Muscle layer of duodenum (tissue), 2 donors: Measurements from ENCODE around the gene CGNL1.

Experiments used
- H3K27ac ChIP-seq: one replicate; pipeline ENCODE4 v1.7.0; 2013; ENCODE audit warnings: mild to moderate bottlenecking, low read length
- H3K27me3 ChIP-seq: one replicate; pipeline ENCODE4 v1.7.0; 2013; ENCODE audit warnings: low read depth, mild to moderate bottlenecking, control low read depth, low read length
- H3K36me3 ChIP-seq, 2 donors: one replicate each; pipeline ENCODE4 v1.7.0; 2013; ENCODE audit warnings: low read length in 2 of 2, control low read depth in 1 of 2, mild to moderate bottlenecking in 1 of 2; ENCODE audit not compliant: insufficient read depth in 2 of 2, control insufficient read depth in 1 of 2
- H3K4me1 ChIP-seq, 2 donors: one replicate each; pipeline ENCODE4 v1.7.0; 2013; ENCODE audit warnings: low read length in 2 of 2, mild to moderate bottlenecking in 2 of 2, control low read depth in 1 of 2, moderate library complexity in 1 of 2; ENCODE audit not compliant: insufficient read depth in 2 of 2, control insufficient read depth in 1 of 2
- H3K4me3 ChIP-seq, 2 donors: one replicate each; pipeline ENCODE4 v1.7.0; 2013; ENCODE audit warnings: low read length in 2 of 2, low read depth in 1 of 2, mild to moderate bottlenecking in 1 of 2
- H3K9me3 ChIP-seq, 2 donors: one replicate each; pipeline ENCODE4 v1.7.0; 2013; ENCODE audit warnings: low read length in 2 of 2, control low read depth in 1 of 2, mild to moderate bottlenecking in 1 of 2; ENCODE audit not compliant: control insufficient read depth in 1 of 2
- donor health status: healthy.

CGNL1 gene

GRCh38 chr15:57388464-57388863, 12.2 kb downstream of the CGNL1 start:
- Histone ChIP-seq H3K36me3 (no peaks in the 10 kb centered on the region), H3K4me1 (peaks cover 0 to 42% of the 10 kb centered on the region in 2 donors), H3K27ac (no peak overlapping the region), H3K27me3 (no peaks in the 10 kb centered on the region), H3K4me3 (no peak overlapping the region), H3K9me3 (no peaks in the 10 kb centered on the region)

- H3K9me3 ChIP-seq, result no peaks in the 10 kb centered on the region
These were observed 13.7 kb downstream of the CGNL1 start for GRCh38 chr15:57389991-57390390.

DNA sequence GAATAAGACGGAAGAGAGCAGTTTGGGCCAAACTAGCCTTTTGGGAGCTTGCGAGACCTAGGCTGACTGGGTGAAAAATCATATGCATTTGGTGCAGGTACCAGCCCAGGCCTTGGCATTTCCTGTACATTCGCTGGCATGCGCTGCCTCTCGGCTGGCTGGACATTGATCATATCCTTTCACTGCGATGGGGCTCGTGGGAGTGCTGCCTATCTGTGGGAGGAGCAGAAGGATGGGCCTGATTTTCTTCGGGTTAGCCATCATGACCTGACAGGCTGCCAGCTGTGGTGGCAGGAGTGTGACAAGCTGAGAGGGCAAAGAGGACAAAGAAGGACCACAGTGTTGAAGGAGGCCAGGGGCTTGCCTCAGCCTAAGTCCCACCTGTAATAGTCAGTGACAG, 14.3 kb downstream of the CGNL1 start:
- no peaks in the 10 kb centered on the region for H3K9me3 ChIP-seq
- H3K4me1 ChIP-seq, result peaks cover 0 to 29% of the 10 kb centered on the region in 2 donors
- H3K4me3 ChIP-seq, result no peak overlapping the region
- H3K27ac ChIP-seq, result no peak overlapping the region
- no peaks in the 10 kb centered on the region for H3K27me3 ChIP-seq
- no peaks in the 10 kb centered on the region for H3K36me3 ChIP-seq

More at GRCh38 chr15:57389991-57390390, 13.7 kb downstream of the CGNL1 start:
- Histone ChIP-seq H3K27me3 (no peaks in the 10 kb centered on the region), H3K27ac (no peak overlapping the region), H3K36me3 (no peaks in the 10 kb centered on the region), H3K4me3 (no peak overlapping the region), H3K4me1 (peaks cover 0 to 30% of the 10 kb centered on the region in 2 donors)

GRCh38 chr15:57391537-57391936, 15.2 kb downstream of the CGNL1 start:
- no peaks in the 10 kb centered on the region for H3K9me3 ChIP-seq
- no peaks in the 10 kb centered on the region for H3K36me3 ChIP-seq
- peaks cover 0 to 28% of the 10 kb centered on the region in 2 donors for H3K4me1 ChIP-seq
- no peak overlapping the region for H3K27ac ChIP-seq
- no peaks in the 10 kb centered on the region for H3K27me3 ChIP-seq
- H3K4me3 ChIP-seq, result no peak overlapping the region

GRCh38 chr15:57393061-57393460, 16.8 kb downstream of the CGNL1 start:
- no peaks in the 10 kb centered on the region for H3K27me3 ChIP-seq
- H3K4me1 ChIP-seq, result peaks cover 0 to 13% of the 10 kb centered on the region in 2 donors
- no peaks in the 10 kb centered on the region for H3K36me3 ChIP-seq
- H3K9me3 ChIP-seq, result no peaks in the 10 kb centered on the region
- no peak overlapping the region for H3K27ac ChIP-seq
- no peak overlapping the region for H3K4me3 ChIP-seq

DNA sequence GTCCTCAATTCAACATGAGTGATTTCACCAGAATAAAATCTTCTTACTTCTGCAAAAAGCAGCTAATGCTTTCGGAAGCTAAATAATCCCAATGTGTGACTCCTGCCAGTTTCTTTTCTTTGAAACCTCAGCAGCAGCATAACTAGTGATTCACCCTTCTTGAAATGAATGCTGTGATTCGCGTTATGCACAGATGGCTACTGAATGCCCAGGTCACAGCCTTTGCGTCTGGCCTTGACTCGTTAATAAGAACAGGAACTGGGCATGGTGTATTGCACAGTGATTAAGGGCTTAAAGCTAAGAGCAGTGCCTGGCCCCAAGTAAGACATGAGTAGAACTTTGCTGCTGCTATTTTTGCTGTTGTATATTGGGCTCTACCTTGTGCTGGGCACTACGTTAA, 19.0 kb downstream of the CGNL1 start:
- H3K36me3 ChIP-seq, result no peaks in the 10 kb centered on the region
- H3K9me3 ChIP-seq, result no peaks in the 10 kb centered on the region
- H3K27me3 ChIP-seq, result no peaks in the 10 kb centered on the region
- H3K27ac ChIP-seq, result no peak overlapping the region
- no peak overlapping the region for H3K4me3 ChIP-seq
- H3K4me1 ChIP-seq, result peaks cover 0 to 4% of the 10 kb centered on the region in 2 donors

- H3K4me3 ChIP-seq, result no peak overlapping the region
These were observed 22.0 kb downstream of the CGNL1 start for GRCh38 chr15:57398336-57398735.

DNA sequence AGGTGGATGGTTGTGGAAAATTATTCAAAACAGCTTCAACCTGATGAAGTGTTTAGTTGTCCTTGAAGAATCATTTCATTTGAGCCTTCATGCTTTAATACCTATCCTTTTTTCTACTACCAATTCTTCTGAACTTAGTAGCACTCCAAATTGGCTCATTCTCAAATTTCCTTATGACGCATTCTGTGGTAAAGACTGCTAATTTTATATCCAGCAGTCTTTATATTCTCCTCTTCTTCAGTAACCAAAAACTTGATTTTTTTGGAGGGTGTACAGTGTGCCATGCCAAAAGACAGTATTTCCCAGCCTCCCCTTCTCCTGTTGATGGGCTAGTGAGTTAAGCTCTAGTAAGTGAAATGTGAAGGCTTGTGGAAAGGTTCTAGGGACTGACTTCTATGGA, 25.2 kb downstream of the CGNL1 start:
- Histone ChIP-seq H3K27me3 (no peaks in the 10 kb centered on the region), H3K27ac (no peak overlapping the region), H3K4me3 (no peak overlapping the region)

More at GRCh38 chr15:57398336-57398735, 22.0 kb downstream of the CGNL1 start:
- Histone ChIP-seq H3K4me1 (peaks cover 0 to 4% of the 10 kb centered on the region in 2 donors), H3K27ac (no peak overlapping the region), H3K36me3 (no peaks in the 10 kb centered on the region), H3K9me3 (no peaks in the 10 kb centered on the region), H3K27me3 (no peaks in the 10 kb centered on the region)

GRCh38 chr15:57403017-57403416, 26.7 kb downstream of the CGNL1 start:
- Histone ChIP-seq H3K9me3 (no peaks in the 10 kb centered on the region), H3K36me3 (no peaks in the 10 kb centered on the region), H3K4me1 (no peaks in the 10 kb centered on the region), H3K27ac (no peak overlapping the region), H3K4me3 (no peak overlapping the region), H3K27me3 (no peaks in the 10 kb centered on the region)

More for the DNA sequence above, 25.2 kb downstream of the CGNL1 start:
- no peaks in the 10 kb centered on the region for H3K4me1 ChIP-seq
- H3K36me3 ChIP-seq, result no peaks in the 10 kb centered on the region
- H3K9me3 ChIP-seq, result no peaks in the 10 kb centered on the region

DNA sequence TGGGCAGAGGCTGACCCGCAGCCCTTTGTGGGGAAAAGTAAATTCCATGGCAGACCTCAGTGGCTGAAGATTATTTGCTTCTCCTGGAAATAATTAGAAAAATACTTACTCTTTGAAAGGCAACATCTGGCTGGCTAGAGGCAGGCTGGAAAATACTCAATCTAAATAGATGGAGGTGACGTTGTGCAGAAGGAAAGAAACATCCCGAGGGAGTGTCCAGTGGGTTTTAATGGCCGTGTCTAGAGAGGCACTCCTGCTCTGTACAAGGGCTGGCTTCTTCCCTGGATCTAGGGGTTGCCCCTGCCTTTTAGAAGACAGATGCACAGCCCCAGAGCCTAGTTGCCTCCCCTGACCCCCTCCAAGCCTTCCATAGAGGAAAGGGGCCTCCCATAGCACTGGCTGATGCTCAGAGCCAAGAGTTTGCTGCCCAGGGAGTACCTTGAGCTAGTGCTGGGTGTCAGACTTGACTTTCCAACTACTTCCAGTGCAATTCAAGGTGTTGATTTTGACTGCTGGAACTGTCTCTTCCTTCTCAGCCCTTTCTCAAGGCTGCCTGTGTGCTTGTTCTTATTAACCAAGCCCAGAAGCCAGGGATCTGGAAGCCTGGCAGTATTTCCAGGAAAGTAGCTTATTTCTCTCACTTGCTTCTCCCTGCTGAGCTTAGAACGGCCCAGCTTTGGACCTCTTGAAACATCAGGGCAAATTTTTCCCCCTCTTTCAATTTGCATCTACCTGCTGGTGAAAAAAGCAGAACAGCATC, 27.4 kb downstream of the CGNL1 start:
- H3K36me3 ChIP-seq, result no peaks in the 10 kb centered on the region
- no peaks in the 10 kb centered on the region for H3K4me1 ChIP-seq
- H3K27me3 ChIP-seq, result no peaks in the 10 kb centered on the region
- no peak overlapping the region for H3K27ac ChIP-seq
- no peak overlapping the region for H3K4me3 ChIP-seq
- no peaks in the 10 kb centered on the region for H3K9me3 ChIP-seq

GRCh38 chr15:57405133-57405532, 28.8 kb downstream of the CGNL1 start:
- Histone ChIP-seq H3K4me1 (no peaks in the 10 kb centered on the region), H3K36me3 (no peaks in the 10 kb centered on the region), H3K4me3 (no peak overlapping the region), H3K27me3 (no peaks in the 10 kb centered on the region), H3K27ac (no peak overlapping the region), H3K9me3 (no peaks in the 10 kb centered on the region)
